Activated CD8-positive, alpha-beta memory T cell treated with anti-CD3 and anti-CD28 coated beads for 36 hours (primary cell): ENCODE results near the gene OPCML. TPM values are rescaled to one million over a fixed set of nuclear protein-coding genes. Genes with fewer than 3 reads are reported as not detected.

Experiments used
- CTCF ChIA-PET: fragments of 350-600 bp; sonication (Branson Sonifier 250); formaldehyde crosslinking; loops from one replicate; lab custom pipeline; 2021; ENCODE audit warnings: antibody characterized with exemption; lab: Charles Lee
- POLR2A ChIA-PET: fragments of 350-600 bp; sonication (Branson Sonifier 250); formaldehyde crosslinking; loops from one replicate; lab custom pipeline; 2021; ENCODE audit warnings: antibody characterized with exemption; lab: Charles Lee
- total RNA-seq, 2 experiments: library from RNA; stranded (reverse); gene quantifications; one replicate each; pipeline ENCODE4 v1.2.3, GENCODE V29; 2021

OPCML gene
- total RNA-seq, 2 experiments from 2014 or later: not detected

DNA sequence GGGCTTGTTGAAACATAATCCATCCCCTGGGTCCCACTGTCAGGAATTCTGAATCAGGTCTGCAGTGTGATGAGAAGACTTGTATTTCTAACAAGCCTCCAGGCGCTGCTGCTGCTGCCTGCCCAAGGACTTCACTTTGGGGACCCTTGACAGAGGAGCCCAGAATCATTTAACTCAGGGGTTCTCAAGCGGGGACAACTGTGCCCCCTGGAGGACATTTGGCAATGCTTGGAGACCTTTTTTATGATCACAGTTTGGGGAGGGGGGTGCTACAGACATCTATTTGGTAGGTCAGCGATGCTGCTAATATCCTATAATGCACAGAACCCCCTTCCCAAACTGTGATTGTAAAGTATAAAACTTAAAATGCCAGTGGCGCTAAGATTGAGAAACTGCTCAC lies 312.8 kb downstream of the OPCML start:
- POLR2A ChIA-PET: no interaction called here
- CTCF ChIA-PET: no interaction called here

DNA sequence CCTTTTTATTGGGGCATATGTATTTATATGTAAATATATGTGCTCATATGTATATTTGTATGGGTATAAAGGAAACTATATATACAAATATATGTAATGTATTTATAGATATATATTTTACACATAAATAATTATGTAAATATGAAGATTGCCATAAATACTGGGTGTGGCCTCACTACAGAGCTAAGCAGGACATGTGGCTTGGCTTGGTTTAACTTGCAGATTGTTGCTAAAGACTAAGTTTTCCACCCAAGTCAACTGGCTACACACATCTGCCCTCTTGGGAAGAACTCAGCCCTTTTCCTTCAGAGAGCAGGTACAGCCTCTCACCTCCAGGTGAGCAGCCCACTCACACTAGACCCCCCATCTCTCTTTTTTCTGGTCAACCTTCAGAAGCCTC lies 315.5 kb downstream of the OPCML start:
- ChIA-PET CTCF (no interaction called here), POLR2A (no interaction called here)

DNA sequence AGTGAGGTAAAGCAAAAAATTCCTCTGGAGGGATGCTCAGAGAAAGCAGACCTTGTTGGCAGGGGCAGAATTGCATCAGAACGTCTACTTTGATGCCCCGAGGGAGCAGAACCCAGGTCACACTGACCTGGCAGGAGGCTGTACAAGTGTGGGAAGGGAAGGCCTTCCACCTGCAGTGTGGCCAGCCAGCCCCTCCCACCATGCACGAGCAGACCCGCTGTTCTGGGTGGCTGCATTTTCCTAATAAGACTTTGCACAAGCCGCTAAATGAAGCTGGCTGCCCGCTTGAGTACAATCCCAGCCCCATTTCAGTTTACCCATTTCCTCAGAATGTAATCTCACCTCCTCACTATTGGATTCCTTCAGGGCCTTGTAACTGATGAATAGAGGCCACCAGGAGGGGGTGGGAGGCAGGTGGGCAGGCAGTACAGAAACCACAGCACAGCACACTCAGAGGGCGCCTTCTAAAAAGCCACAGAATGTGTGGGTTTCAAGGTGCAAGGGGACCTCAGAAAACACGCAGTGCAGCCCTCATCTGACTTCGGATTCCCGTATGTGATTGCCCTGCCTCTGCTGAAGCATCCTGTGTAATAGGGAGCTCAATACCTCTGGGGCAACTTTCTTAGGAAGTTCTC lies 316.6 kb downstream of the OPCML start:
- ChIA-PET POLR2A (no interaction called here), CTCF (no interaction called here)

DNA sequence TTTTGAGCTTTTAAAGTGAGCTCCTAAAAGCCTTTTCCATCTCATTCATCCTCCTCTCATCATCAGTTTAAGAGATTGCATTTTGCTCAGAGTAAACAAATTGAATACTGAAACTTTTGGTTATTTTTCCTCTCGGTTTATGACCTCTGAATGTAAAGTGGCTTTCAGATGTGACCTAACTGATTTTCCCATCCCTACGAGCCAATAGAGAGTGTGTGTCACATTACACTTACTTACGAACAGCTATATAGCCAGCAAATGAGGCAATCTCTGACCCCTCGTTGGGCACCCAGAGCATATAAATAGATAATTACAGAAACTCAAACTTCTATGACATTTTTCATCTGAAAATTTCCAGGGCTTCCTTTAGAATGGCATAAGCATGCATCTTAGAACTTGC lies 317.7 kb downstream of the OPCML start:
- ChIA-PET POLR2A (no interaction called here), CTCF (no interaction called here)

DNA sequence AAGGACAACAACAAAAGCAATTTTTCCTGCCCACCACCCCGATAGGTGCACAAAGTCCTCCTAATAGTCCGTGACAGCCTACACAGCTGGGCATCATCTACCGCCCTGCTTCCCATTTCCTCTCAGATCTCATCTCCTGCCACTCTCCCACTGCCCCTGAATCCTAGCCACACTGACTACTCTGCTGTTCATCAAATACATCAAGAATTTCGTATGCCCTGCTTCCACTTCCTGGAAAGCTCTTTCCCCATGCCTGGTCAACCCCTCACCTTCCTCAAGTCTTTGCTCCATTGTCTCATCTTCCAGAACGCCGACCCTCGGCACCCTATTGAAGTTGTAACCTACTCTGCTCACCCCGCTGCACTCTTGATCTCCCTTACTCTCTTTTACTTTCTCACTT lies 320.1 kb downstream of the OPCML start:
- ChIA-PET CTCF (no interaction called here), POLR2A (no interaction called here)

DNA sequence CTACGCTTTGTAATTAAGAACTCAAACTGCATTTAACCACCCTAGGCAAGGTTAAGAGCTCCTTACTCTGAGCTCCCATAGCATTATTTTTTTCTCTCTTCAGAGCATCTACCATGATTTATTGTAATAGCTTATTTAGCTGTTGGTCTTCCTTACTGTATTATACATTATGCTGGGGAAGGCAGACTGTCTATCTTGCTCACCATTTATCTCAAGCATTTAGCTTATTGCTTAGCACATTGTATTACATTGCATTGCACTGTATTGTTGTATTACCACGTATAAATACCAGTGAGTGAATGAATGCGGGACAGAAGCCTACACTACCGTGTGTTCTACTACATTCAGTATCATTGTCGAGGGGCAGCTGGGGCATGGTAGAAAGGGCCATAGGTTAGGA lies 324.3 kb downstream of the OPCML start:
- POLR2A ChIA-PET: no interaction called here
- CTCF ChIA-PET: no interaction called here

DNA sequence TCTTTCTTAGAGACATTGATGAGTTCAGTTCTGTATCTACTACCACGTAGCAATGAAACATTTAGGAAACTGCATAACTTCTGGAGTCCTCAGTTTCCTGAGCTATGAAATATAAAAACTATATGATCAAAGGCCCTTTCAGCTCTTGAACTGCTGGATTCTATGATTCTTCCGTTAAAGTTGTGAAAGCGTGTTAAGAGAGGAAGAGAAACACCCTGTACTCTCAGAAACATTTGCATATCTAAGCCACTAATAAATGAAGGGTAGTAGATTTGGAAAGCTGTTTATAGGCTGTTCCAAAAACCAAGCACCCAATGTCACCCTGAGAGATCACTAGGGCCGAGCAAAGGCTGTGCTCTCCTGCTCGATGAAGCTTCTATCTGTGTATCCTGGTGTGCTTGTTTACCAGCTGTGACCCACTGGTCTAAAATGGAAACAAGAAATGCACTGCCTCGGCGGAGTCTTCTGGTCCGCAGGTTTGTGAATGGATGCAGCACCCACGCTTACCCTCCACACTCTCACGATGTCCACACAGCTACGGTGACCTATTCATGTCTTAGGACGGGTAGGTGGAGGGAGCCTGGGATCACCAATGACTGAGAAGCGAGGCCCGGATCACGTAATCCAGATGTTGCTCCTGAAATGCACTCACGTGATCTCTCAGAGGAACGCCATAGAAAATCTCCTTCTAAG lies 325.8 kb downstream of the OPCML start:
- ChIA-PET CTCF (no interaction called here), POLR2A (no interaction called here)

DNA sequence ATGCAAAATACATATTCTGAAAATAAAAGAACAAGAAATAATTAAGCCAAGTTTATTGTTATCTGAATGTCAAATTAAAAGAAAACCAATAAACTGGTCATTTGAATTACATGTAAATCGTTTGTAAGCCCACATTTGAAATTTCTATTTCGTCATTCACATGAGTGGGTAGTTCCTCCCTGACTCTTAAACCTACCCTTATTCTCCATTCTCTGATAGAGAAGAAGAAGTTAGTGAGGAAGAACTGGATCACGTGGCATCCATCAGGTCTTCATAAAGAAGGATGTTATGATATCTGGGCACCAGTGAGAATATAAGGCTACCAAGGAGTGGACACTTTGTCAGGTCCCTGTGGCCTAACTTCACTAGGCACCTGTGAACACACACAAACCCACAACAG lies 328.1 kb downstream of the OPCML start:
- ChIA-PET POLR2A (no interaction called here), CTCF (no interaction called here)

DNA sequence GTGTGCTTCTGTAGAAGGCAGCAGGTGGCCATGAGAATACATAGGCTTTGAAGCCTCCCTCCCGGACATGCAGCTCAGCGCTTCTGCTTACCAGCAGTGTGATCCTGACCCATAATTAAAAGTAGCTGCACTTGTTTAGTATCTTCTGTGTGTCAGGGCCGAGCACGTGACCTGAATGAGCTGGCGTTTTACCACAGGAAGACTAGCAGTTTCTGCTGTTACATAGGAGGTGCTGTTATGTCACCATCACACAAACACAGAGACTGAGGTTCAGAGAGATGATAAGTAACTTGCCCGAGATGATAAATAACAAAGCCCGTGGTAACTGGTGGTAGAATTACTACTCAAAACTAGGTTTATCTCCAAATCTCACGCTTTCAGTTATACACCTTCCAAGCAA lies 329.5 kb downstream of the OPCML start:
- ChIA-PET POLR2A (no interaction called here), CTCF (no interaction called here)

DNA sequence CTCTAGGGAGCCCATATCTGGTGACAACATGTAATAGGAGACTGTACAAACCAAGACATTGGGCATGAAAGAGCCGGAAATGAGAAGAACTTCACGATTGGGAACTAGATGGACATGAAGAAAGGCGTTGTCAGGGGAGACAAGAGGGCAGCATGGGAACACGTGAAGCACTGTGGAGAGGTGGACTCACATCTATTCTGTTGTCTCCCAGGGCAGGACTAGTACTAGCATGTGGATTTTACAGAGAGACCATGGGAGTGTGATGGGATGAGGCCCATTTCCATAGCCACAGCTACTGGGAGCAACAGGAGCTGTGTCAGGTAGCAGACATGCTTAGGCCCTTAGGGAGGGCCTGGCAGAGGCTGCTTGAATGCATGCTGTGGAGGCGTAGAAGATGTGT lies 333.9 kb downstream of the OPCML start:
- CTCF ChIA-PET: no interaction called here
- POLR2A ChIA-PET: no interaction called here

DNA sequence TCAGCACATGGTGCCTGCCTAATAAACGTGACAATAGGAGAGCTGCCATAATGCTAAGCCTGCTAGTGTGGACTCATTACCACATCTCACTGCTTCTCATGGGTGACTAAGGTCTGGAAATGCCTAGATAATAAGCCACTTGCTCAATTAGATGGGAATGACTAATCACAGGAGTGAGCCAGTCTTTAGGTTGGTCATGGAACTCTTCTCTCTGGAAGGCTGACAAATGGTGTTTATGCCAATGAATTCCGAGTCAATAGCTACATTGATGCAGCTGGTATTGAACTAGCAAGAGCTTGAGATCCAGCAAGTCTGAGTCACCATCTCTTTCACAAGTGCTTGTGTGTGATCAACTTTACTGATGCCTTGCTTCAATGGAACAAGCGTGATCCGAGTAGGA lies 334.9 kb downstream of the OPCML start:
- ChIA-PET POLR2A (no interaction called here), CTCF (no interaction called here)

DNA sequence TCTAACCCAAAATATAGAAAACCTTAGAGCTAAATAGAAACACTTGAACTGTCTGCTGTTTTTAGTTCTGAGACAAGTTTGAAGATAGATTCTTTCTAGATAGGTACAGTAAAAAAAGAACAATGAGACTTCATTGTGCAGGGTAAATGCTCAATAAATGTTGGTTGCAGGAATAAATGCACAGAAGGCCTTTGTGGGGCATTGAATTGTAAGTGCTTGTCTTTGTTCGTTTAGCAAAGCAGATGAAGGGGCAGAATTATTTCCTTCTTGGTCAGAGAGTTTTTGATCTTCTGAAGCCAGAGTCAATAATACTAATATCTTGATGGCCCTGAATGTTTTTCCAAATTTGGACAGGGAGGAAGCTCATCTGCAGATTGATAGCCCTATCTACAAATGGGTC lies 340.4 kb downstream of the OPCML start:
- ChIA-PET POLR2A (no interaction called here), CTCF (no interaction called here)

DNA sequence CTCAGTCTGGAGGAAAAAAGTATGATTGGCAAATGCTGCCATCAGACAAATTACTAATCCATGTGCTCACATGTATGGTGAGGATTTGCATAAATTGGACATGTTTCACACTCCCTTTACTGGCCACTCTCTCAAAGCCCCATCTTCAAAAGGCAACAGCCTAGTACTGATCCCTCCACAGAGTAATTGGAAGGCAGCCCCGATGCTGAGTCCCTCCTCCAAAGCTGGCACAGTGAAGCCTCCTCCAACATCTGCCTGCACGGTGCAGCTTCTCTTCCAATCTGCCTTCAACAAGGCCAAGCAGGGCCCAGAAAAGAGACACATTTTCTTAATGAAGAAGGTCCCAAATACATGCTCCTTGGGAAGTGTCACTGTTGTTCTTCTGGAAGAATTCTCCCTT lies 350.6 kb downstream of the OPCML start:
- ChIA-PET CTCF (no interaction called here), POLR2A (no interaction called here)

DNA sequence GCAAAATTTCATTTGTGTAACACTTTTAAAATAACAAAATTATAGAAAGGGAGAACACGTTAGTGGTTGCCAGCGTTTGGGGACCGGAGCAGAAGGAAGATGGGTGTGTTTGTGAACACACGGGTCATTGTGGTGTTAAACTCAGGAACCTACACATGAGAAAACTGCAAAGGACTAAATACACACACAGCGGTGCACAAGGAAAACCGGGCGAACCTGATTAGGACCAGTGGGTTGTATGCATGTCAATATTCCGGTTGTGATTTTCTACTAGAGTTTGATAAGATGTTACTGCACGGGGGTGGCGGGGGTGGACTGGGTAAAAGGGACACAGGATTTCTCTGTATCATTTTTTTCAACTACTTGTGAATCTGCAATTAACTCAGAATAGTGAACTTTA lies 351.2 kb downstream of the OPCML start:
- CTCF ChIA-PET: no interaction called here
- POLR2A ChIA-PET: no interaction called here

DNA sequence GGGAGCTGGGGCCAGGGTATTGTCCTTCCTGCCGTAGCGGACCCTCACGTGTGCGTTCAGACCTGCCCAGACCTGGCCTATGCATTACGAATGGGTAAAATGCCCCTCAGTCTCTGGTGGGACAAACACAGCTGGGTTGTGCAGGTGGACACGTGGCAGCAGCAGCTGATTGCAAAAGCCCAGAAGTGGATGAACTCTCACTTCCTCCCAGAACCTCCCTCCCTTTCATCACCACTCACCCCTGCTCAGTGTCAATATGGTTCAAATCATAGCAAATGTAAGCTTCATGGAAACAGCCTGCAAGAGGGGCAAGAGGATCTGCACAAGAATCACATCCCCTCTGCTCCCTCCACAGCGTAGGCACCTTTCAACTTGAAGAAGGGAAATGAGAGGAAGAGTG lies 352.1 kb downstream of the OPCML start:
- CTCF ChIA-PET: no interaction called here

DNA sequence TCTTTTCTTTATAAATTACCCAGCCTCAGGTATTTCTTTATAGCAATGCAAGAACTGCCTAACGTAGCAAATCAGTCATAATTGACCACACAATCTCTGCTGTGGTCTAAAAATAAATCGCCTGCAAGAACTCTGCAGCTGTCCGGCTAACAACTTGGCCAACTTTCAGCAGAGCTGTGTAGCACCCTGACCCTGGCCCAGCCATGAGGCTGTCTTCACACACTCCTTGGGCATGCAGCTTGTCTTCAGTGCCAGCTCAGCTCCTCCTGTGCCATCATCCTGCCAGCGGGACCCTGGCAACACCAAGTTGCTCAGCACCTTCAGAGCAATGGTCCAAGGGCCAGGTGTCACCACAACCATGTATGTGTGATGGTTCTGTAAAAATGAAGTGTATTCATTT lies 355.6 kb downstream of the OPCML start:
- ChIA-PET CTCF (no interaction called here), POLR2A (no interaction called here)

More for the DNA sequence above, 352.1 kb downstream of the OPCML start:
- POLR2A ChIA-PET: no interaction called here

DNA sequence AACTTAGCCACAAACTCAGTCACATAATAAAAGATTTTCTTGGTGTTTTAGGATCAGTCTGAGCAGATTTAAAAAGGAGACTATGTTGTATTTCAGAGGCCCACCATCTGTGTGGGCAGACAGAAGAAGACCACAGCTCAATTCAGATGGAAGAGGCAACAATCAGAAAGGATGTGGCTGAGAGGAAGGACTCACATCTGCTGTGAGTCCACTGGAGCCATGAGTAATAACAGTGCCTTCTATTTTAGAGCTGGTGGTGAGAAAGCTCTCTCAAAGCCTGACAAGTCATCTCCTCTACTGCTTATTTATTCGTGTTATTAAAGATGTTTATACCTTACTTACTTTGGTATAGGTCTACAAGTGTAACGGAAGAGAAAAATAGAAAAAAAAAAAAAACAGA lies 357.2 kb downstream of the OPCML start:
- POLR2A ChIA-PET: no interaction called here
- CTCF ChIA-PET: no interaction called here

DNA sequence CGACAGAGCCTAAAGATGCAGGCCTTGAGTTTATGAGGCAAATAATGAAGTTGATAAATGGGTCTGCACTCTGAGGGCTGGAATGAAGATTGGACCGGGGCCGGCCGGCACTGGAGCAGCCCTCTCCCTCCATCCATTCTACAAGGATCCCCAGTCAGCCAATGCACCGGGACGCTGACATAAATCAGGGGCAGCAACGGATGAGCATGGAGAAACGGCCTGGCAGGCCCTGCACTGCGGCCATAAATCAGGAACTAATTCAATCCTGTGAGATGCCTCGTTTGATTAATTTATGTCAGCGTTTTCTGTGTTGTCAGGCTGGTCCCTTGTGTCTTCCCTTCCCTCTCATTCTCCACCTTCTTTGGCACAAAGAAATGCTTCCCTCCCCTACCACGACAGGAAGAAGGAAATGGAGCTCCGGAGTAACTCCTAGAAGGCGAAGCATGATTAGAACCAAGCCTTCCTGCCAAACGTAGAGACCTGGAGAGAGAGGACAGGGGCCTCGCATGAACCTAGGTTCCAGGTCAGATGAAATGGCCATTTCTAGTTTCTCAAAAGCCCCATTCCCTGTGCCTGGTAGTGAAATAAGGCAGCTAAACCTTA lies 358.4 kb downstream of the OPCML start:
- ChIA-PET POLR2A (no interaction called here), CTCF (no interaction called here)

DNA sequence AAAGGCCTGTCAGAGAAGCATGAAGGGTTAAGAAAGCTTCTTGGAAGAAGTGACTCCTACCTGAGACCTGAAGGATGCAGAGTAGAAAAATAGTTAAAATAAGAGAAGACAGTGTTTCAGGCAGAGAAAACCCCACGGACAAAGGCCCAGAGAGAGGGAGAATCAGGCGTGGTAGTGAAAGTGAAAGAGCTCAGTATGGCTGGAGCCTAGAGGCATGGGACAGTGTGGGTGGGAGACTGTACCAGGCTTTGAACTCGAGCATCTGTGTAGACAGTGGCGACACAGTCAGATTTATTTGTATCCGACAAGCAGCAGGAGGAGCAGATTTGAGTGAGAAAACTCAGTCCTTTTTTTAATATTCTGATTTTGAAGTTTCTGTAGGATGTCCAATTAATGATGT lies 360.0 kb downstream of the OPCML start:
- CTCF ChIA-PET: no interaction called here
- POLR2A ChIA-PET: no interaction called here

DNA sequence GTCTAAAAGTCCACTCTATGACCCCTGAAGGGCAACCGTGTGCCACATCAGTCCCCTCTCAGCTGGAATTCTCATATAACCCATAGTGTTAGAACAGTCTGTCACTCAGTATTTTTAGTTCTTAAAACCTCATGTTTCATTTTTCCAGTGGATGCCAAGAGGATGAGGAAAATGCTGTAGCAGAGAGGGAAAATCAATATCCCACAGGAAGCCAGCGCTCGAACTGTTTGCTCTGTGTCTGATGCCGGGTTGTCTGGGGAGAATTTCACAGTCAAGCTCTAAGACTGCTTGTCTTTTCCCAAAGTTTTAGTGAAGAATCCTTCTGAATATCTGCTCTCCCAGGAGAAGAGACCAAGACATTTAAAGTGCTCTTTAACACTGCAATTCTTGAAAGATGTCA lies 360.9 kb downstream of the OPCML start:
- POLR2A ChIA-PET: no interaction called here
- CTCF ChIA-PET: no interaction called here

DNA sequence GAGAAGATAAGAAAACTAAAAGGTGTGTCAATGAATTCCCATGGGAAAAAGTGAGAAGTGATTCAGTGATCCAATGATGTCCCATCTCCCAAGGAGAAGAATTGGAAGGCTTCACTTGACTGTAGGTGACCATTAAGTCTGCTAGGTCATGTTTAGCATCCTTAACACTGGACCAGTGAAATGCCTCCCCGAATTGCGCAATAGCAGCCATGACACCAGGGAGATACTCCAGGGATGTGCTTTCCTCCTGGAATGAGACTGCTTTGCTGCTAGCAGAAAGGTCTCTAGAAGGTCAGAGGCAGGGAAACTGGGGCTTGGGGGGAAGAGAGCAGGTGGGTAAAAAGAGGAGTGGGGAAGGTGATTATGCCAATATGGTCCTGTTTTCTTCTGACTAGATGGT lies 364.3 kb downstream of the OPCML start:
- ChIA-PET POLR2A (interaction anchor here (0.7 kb wide), 1 partner anchor 130 kb away, joined by 4 read pairs; no protein-coding TSS in a partner anchor), CTCF (no interaction called here)
